Tibial nerve (tissue), 4 donors: ENCODE measurements around the gene BMF. TPM values are rescaled to one million over a fixed set of nuclear protein-coding genes. Genes with fewer than 3 reads are reported as not detected.

Source experiments
- DNase-seq, 2 donors: peaks; one replicate each; pipeline ENCODE4 v3.0.0-alpha.2; 2019; ENCODE audit warnings: low spot score in 2 of 2
- H3K27ac ChIP-seq, 4 donors: fragments of 200-600 bp; sonication (generic) in 3 of 4; one replicate each; pipeline ENCODE4 v1.5.1; 2017 to 2019; ENCODE audit warnings: mild to moderate bottlenecking in 1 of 4
- H3K27me3 ChIP-seq, 2 donors: fragments of 200-600 bp; sonication (generic) in 1 of 2; one replicate each; pipeline versions ENCODE4 v1.5.1 to v1.6.0; 2017 to 2019
- H3K36me3 ChIP-seq, 3 donors: fragments of 200-600 bp; sonication (generic); one replicate each; pipeline ENCODE4 v1.5.1; 2018 to 2019
- H3K4me1 ChIP-seq, 4 donors: fragments of 200-600 bp; sonication (generic) in 3 of 4; one replicate each; pipeline ENCODE4 v1.5.1; 2017 to 2019
- H3K4me3 ChIP-seq, 4 donors: fragments of 200-600 bp; sonication (generic) in 3 of 4; one replicate each; pipeline ENCODE4 v1.5.1; 2017 to 2019; ENCODE audit warnings: mild to moderate bottlenecking in 1 of 4, moderate library complexity in 1 of 4
- H3K9me3 ChIP-seq, 4 donors: fragments of 200-600 bp; sonication (generic) in 3 of 4; one replicate each; pipeline ENCODE4 v1.5.1; 2017 to 2019
- EP300 ChIP-seq, 2 donors: sonication (generic); formaldehyde crosslinking; IDR thresholded peaks; one replicate each; pipeline ENCODE4 v1.6.1; 2017; ENCODE audit warnings: antibody characterized with exemption in 2 of 2, mild to moderate bottlenecking in 1 of 2
- POLR2A ChIP-seq, 2 donors: fragments of 450-650 bp; IDR thresholded peaks; one replicate each; pipeline ENCODE4 v1.6.1; 2017; ENCODE audit warnings: antibody characterized with exemption in 2 of 2, mild to moderate bottlenecking in 2 of 2, moderate library complexity in 2 of 2
- WGBS, 2 donors: methylation state at CpG; one replicate each; pipeline ENCODE4 v1.1.5; 2018; 5-methylcytosine and 5-hydroxymethylcytosine counted together
- total RNA-seq, 4 donors: library from RNA; depleted of rRNA; stranded (reverse); fragments of >200 nt; gene quantifications; one replicate each; pipeline ENCODE4 v1.1.0, GENCODE V29; 2016
- TF ChIP-seq, protein P1 (sequence below), 5 experiments: fragments of 200-600 bp in 3 of 5; fragments of 450-650 bp in 2 of 5; sonication (generic) in 3 of 5; IDR thresholded peaks; one replicate each; pipeline ENCODE4 v1.5.1; 2016 to 2019; ENCODE audit warnings: antibody characterized with exemption in 5 of 5, mild to moderate bottlenecking in 3 of 5, moderate library complexity in 2 of 5

BMF gene
- total RNA-seq, 4 donors from 2014 or later: 2.7 to 6.3 (median 4.2) TPM

GRCh38 chr15:40105517-40106202 is 3.0 kb downstream of the BMF start:
- WGBS, 2 donors: 71 to 74% methylated on average over 9 of the region's 9 CpGs
- Histone ChIP-seq H3K27me3 (no peaks in the 10 kb centered on the region), H3K4me1 (peaks cover 0 to 85% (median 62%) of the 10 kb centered on the region in 4 donors), H3K4me3 (no peak overlapping the region), H3K9me3 (no peaks in the 10 kb centered on the region), H3K36me3 (no peaks in the 10 kb centered on the region), H3K27ac (peak overlapping the region; percentile 23 to 96 (median 94))
- TF ChIP-seq EP300 (IDR thresholded peaks at IDR 0.05) (no peak), POLR2A (IDR thresholded peaks at IDR 0.05) (no peak)
- TF ChIP-seq, protein P1, sequence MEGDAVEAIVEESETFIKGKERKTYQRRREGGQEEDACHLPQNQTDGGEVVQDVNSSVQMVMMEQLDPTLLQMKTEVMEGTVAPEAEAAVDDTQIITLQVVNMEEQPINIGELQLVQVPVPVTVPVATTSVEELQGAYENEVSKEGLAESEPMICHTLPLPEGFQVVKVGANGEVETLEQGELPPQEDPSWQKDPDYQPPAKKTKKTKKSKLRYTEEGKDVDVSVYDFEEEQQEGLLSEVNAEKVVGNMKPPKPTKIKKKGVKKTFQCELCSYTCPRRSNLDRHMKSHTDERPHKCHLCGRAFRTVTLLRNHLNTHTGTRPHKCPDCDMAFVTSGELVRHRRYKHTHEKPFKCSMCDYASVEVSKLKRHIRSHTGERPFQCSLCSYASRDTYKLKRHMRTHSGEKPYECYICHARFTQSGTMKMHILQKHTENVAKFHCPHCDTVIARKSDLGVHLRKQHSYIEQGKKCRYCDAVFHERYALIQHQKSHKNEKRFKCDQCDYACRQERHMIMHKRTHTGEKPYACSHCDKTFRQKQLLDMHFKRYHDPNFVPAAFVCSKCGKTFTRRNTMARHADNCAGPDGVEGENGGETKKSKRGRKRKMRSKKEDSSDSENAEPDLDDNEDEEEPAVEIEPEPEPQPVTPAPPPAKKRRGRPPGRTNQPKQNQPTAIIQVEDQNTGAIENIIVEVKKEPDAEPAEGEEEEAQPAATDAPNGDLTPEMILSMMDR (IDR thresholded peaks at IDR 0.05): no peak
- no peak for DNase-seq

- 1 to 2% methylated on average over 11 to 16 of the region's 16 CpGs for WGBS, 2 donors
- Histone ChIP-seq H3K4me3 (peak overlapping the region in 1 of 4 donors; percentile 2), H3K9me3 (no peaks in the 10 kb centered on the region), H3K4me1 (peaks cover 0 to 91% (median 68%) of the 10 kb centered on the region in 4 donors), H3K36me3 (no peaks in the 10 kb centered on the region), H3K27me3 (no peaks in the 10 kb centered on the region), H3K27ac (peak overlapping the region; percentile 23 to 96 (median 94))
- peak; percentile 85 to 87 for DNase-seq
- TF ChIP-seq EP300 (IDR thresholded peaks at IDR 0.05): peak in 1 of 2 donors; percentile 71
- no peak for TF ChIP-seq POLR2A (IDR thresholded peaks at IDR 0.05)
- TF ChIP-seq, protein P1 (IDR thresholded peaks at IDR 0.05): peak; percentile 89 to 98 (median 97)
Measured at GRCh38 chr15:40104865-40105516, 3.7 kb downstream of the BMF start.

- TF ChIP-seq EP300 (IDR thresholded peaks at IDR 0.05) (no peak), POLR2A (IDR thresholded peaks at IDR 0.05) (no peak)
- TF ChIP-seq, protein P1 (IDR thresholded peaks at IDR 0.05): no peak
- H3K4me1 ChIP-seq: peaks cover 0 to 94% (median 74%) of the 10 kb centered on the region in 4 donors
- no peaks in the 10 kb centered on the region for H3K9me3 ChIP-seq
- H3K4me3 ChIP-seq: peak overlapping the region in 1 of 4 donors; percentile 2
- peak overlapping the region; percentile 77 to 96 (median 94) for H3K27ac ChIP-seq
- WGBS, 2 donors: 52 to 59% methylated on average over 8 of the region's 8 CpGs
- DNase-seq: no peak
- H3K27me3 ChIP-seq: no peaks in the 10 kb centered on the region
- H3K36me3 ChIP-seq: no peaks in the 10 kb centered on the region
Measured at GRCh38 chr15:40104296-40104864, 4.3 kb downstream of the BMF start.

DNA sequence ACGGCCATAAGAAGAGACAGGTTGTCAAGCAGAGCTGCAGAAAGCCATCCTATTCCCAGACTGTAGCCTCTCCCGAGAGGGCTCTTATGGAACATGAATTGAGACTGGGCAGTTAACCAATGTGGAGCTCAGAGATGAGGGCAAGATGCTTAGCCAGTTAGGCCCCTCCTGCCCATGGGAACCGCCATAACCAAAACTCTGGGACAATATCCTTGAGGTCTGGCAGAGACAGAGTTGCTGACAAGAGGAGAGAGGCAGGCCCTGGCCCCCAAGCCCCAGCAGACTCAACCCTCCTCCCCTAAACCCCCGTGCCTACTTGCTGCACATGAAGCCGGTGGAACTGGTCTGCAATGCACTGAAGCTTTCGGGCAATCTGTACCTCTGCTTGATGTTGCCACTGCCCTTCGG is 4.8 kb downstream of the BMF start:
- WGBS, 2 donors: 54 to 69% methylated on average over 7 of the region's 7 CpGs
- H3K27ac ChIP-seq: peak overlapping the region; percentile 77 to 96 (median 94)
- no peaks in the 10 kb centered on the region for H3K27me3 ChIP-seq
- no peaks in the 10 kb centered on the region for H3K9me3 ChIP-seq
- peaks cover 0 to 95% (median 80%) of the 10 kb centered on the region in 4 donors for H3K4me1 ChIP-seq
- DNase-seq: no peak
- TF ChIP-seq, protein P1 (IDR thresholded peaks at IDR 0.05): no peak
- TF ChIP-seq EP300 (IDR thresholded peaks at IDR 0.05): no peak
- TF ChIP-seq POLR2A (IDR thresholded peaks at IDR 0.05): no peak
- no peaks in the 10 kb centered on the region for H3K36me3 ChIP-seq
- H3K4me3 ChIP-seq: peak overlapping the region in 1 of 4 donors; percentile 7
